ENCODE measurements around the gene CCNF.
A peak's percentile ranks its signal among the peaks of the same experiment; 100 is the strongest.

CCNF gene

GRCh38 chr16:2496223-2497115, 67.2 kb downstream of the CCNF start:
- peak overlapping the region in 1 of 2 donors; percentile 13 for H3K27ac ChIP-seq
- no peak for DNase-seq (ENCODE audit: low spot score)
- no peak for TF ChIP-seq CTCF (IDR thresholded peaks at IDR 0.05)
- H3K4me3 ChIP-seq: no peak overlapping the region

- no peak for DNase-seq (ENCODE audit: low spot score)
- Histone ChIP-seq H3K4me3 (no peak overlapping the region), H3K27ac (peak overlapping the region in 1 of 2 donors; percentile 13)
- TF ChIP-seq CTCF (IDR thresholded peaks at IDR 0.05): no peak
Measured at GRCh38 chr16:2497116-2497630, 67.9 kb downstream of the CCNF start.

- Histone ChIP-seq H3K4me3 (no peak overlapping the region), H3K27ac (no peak overlapping the region)
- no peak for TF ChIP-seq CTCF (IDR thresholded peaks at IDR 0.05)
- no peak for DNase-seq (ENCODE audit: low spot score)
Measured at GRCh38 chr16:2497695-2498484, 68.6 kb downstream of the CCNF start.

- H3K27ac ChIP-seq: no peak overlapping the region
- no peak for TF ChIP-seq CTCF (IDR thresholded peaks at IDR 0.05)
- DNase-seq (ENCODE audit: low spot score): no peak
- H3K4me3 ChIP-seq: no peak overlapping the region
Measured at GRCh38 chr16:2498531-2499253, 69.4 kb downstream of the CCNF start.

- Histone ChIP-seq H3K27ac (no peak overlapping the region), H3K4me3 (no peak overlapping the region)
- TF ChIP-seq CTCF (IDR thresholded peaks at IDR 0.05): no peak
- DNase-seq (ENCODE audit: low spot score): no peak
Measured at GRCh38 chr16:2499454-2499853, 70.2 kb downstream of the CCNF start.

GRCh38 chr16:2499890-2500429, 70.7 kb downstream of the CCNF start:
- Histone ChIP-seq H3K27ac (no peak overlapping the region), H3K4me3 (no peak overlapping the region)
- TF ChIP-seq CTCF (IDR thresholded peaks at IDR 0.05): no peak
- DNase-seq (ENCODE audit: low spot score): no peak

Measured in coronary artery (tissue), 2 donors.